ENCODE results near the gene USH2A. TPM values are rescaled to one million over a fixed set of nuclear protein-coding genes. Genes with fewer than 3 reads are reported as not detected.

Gene USH2A
- total RNA-seq, 1 experiment from 2014 or later, result not detected

DNA sequence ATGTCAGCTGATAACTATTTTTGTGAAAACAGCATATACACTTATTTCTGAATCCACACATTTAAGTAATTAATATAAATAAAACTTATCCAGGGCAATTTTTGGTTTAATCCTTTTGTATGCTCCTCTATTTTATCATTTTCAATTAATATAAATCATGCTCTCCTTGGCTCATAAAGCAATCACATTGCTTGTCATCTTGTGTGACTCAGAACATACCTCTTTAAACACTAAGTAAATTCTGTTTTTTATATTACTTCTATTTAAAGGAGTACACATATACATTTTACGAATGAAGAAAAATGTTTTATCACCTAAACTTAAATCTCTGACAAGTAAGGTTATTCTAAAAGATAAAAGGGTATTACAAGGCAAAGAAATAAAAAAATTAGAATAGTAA, 175.3 kb downstream of the USH2A start:
- ChIA-PET POLR2A (ENCODE audit: low non-redundant PET) (no interaction called here), CTCF (no interaction called here)
- Histone ChIP-seq H3K36me3 (ENCODE audit: insufficient read depth, low read length, poor library complexity, severe bottlenecking) (no peaks in the 10 kb centered on the region), H3K9me3 (ENCODE audit: low read depth, low read length, poor library complexity, severe bottlenecking) (no peaks in the 10 kb centered on the region), H3K4me3 (ENCODE audit: low read depth, low read length, poor library complexity, severe bottlenecking) (no peak overlapping the region), H3K27ac (ENCODE audit: low read depth, low read length, poor library complexity, severe bottlenecking) (no peak overlapping the region), H3K4me1 (ENCODE audit: insufficient read depth, low read length, poor library complexity, severe bottlenecking) (no peaks in the 10 kb centered on the region), H3K27me3 (replicated peaks; ENCODE audit: insufficient read depth, low read depth, low read length, poor library complexity) (peaks cover 74% of the 10 kb centered on the region)
- DNase-seq (ENCODE audit: low spot score), result no peak
- TF ChIP-seq EZH2 (IDR thresholded peaks at IDR 0.05; ENCODE audit: borderline replicate concordance, low read depth, low read length, poor library complexity, severe bottlenecking), result no peak
- TF ChIP-seq, protein P1, sequence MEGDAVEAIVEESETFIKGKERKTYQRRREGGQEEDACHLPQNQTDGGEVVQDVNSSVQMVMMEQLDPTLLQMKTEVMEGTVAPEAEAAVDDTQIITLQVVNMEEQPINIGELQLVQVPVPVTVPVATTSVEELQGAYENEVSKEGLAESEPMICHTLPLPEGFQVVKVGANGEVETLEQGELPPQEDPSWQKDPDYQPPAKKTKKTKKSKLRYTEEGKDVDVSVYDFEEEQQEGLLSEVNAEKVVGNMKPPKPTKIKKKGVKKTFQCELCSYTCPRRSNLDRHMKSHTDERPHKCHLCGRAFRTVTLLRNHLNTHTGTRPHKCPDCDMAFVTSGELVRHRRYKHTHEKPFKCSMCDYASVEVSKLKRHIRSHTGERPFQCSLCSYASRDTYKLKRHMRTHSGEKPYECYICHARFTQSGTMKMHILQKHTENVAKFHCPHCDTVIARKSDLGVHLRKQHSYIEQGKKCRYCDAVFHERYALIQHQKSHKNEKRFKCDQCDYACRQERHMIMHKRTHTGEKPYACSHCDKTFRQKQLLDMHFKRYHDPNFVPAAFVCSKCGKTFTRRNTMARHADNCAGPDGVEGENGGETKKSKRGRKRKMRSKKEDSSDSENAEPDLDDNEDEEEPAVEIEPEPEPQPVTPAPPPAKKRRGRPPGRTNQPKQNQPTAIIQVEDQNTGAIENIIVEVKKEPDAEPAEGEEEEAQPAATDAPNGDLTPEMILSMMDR (conservative IDR thresholded peaks at IDR 0.05; ENCODE audit: low read depth, low read length), result no peak
- intact Hi-C loops (cut with micrococcal nuclease; ENCODE audit: unreplicated experiment), result no loop called here
- BruUV-seq (replicated peaks), result no TSS peak

DNA sequence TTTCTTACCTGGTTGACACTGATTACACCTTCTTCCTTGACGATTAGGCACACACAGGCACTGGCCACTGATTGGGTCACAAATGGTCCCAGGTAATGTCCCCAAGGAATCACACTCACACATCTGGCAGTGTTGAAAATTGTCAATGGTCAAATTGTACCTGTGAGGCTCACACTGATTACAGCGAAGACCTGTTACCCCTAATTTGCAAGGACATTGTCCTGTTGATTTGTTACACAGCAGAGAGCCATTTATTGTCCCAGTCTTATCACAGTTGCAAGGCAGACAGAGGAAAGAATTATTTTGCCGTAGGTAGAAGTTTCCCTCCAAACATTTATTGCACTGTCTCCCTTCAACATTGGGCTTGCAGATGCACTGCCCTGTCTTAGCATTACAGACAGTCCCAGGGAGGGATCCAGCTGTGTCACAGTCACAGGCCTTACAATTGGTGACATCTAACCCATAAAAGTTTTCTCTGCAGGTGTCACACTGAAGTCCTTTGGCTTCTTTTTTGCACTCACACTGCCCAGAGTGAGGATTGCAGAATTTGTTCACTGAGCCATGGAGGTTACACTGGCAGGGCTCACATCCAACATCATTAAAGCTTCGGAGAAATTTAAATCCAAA, 176.6 kb downstream of the USH2A start:
- Histone ChIP-seq H3K9me3 (ENCODE audit: low read depth, low read length, poor library complexity, severe bottlenecking) (no peaks in the 10 kb centered on the region), H3K27me3 (replicated peaks; ENCODE audit: insufficient read depth, low read depth, low read length, poor library complexity) (peaks cover 71% of the 10 kb centered on the region), H3K4me1 (ENCODE audit: insufficient read depth, low read length, poor library complexity, severe bottlenecking) (no peaks in the 10 kb centered on the region), H3K4me3 (ENCODE audit: low read depth, low read length, poor library complexity, severe bottlenecking) (no peak overlapping the region), H3K27ac (ENCODE audit: low read depth, low read length, poor library complexity, severe bottlenecking) (no peak overlapping the region), H3K36me3 (ENCODE audit: insufficient read depth, low read length, poor library complexity, severe bottlenecking) (no peaks in the 10 kb centered on the region)
- intact Hi-C loops (cut with micrococcal nuclease; ENCODE audit: unreplicated experiment), result no loop called here
- TF ChIP-seq EZH2 (IDR thresholded peaks at IDR 0.05; ENCODE audit: borderline replicate concordance, low read depth, low read length, poor library complexity, severe bottlenecking), result no peak
- TF ChIP-seq, protein P1 (conservative IDR thresholded peaks at IDR 0.05; ENCODE audit: low read depth, low read length), result no peak
- CTCF ChIA-PET, result no interaction called here
- POLR2A ChIA-PET (ENCODE audit: low non-redundant PET), result no interaction called here
- no TSS peak for BruUV-seq (replicated peaks)
- DNase-seq (ENCODE audit: low spot score), result no peak

DNA sequence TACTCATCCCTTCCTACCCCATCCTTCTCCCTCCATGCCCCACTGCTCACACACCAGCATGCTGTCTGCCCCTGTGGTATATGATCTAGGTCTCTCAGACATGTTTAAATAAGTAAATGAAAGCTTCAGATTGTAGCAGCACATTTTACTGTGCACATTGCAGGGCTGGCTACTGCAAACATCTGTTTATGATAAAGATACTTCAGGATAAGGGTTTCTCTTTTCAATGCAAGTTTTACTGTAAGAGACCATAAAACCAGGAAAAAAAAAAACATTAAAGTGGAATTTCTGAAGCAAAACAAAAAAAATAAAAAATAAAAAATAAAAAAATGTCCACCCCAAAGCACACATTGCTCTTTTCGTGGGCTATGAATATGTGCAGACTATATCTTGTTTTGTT, 184.4 kb downstream of the USH2A start:
- TF ChIP-seq, protein P1 (conservative IDR thresholded peaks at IDR 0.05; ENCODE audit: low read depth, low read length), result no peak
- TF ChIP-seq EZH2 (IDR thresholded peaks at IDR 0.05; ENCODE audit: borderline replicate concordance, low read depth, low read length, poor library complexity, severe bottlenecking), result no peak
- H3K36me3 ChIP-seq (ENCODE audit: insufficient read depth, low read length, poor library complexity, severe bottlenecking), result no peaks in the 10 kb centered on the region
- intact Hi-C loops (cut with micrococcal nuclease; ENCODE audit: unreplicated experiment), result no loop called here
- no peaks in the 10 kb centered on the region for H3K4me1 ChIP-seq (ENCODE audit: insufficient read depth, low read length, poor library complexity, severe bottlenecking)
- H3K4me3 ChIP-seq (ENCODE audit: low read depth, low read length, poor library complexity, severe bottlenecking), result no peak overlapping the region
- ChIA-PET POLR2A (ENCODE audit: low non-redundant PET) (no interaction called here), CTCF (no interaction called here)
- no peak overlapping the region for H3K27ac ChIP-seq (ENCODE audit: low read depth, low read length, poor library complexity, severe bottlenecking)
- no peaks in the 10 kb centered on the region for H3K9me3 ChIP-seq (ENCODE audit: low read depth, low read length, poor library complexity, severe bottlenecking)
- peaks cover 53% of the 10 kb centered on the region for H3K27me3 ChIP-seq (replicated peaks; ENCODE audit: insufficient read depth, low read depth, low read length, poor library complexity)
- BruUV-seq (replicated peaks), result no TSS peak
- DNase-seq (ENCODE audit: low spot score), result no peak

Data from A673 (cell line).